ENCODE data around the gene NTN1.

DNA sequence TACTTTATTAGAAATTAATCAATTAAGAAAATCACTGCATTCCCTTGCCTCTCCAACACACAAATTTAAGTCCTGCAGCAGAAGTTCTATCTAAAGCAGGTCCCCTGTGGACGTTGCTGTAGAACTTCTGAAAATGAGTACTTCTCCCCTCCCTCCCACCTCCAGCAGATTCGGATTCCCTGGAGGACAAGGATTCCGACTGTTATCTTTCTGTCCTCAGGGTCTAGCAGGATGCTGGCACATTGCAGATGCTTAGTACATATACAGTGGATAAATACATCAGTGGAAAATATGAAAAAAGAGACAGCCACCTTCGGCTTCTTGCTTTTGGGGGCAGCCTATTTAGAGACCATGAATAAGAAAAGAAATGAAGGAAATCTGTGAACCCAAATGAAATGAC is 32.1 kb downstream of the NTN1 start:
- TF ChIP-seq, protein P1, sequence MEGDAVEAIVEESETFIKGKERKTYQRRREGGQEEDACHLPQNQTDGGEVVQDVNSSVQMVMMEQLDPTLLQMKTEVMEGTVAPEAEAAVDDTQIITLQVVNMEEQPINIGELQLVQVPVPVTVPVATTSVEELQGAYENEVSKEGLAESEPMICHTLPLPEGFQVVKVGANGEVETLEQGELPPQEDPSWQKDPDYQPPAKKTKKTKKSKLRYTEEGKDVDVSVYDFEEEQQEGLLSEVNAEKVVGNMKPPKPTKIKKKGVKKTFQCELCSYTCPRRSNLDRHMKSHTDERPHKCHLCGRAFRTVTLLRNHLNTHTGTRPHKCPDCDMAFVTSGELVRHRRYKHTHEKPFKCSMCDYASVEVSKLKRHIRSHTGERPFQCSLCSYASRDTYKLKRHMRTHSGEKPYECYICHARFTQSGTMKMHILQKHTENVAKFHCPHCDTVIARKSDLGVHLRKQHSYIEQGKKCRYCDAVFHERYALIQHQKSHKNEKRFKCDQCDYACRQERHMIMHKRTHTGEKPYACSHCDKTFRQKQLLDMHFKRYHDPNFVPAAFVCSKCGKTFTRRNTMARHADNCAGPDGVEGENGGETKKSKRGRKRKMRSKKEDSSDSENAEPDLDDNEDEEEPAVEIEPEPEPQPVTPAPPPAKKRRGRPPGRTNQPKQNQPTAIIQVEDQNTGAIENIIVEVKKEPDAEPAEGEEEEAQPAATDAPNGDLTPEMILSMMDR (IDR thresholded peaks at IDR 0.05; ENCODE audit: low read depth, low read length): no peak
- no peak for TF ChIP-seq EZH2phosphoT487 (IDR thresholded peaks at IDR 0.05; ENCODE audit: low read depth)

Data from OCI-LY3 (cell line).